PFSK-1 (cell line): ENCODE measurements around the gene IPO5.

ENCODE experiments used
- POLR2AphosphoS5 ChIP-seq: IDR thresholded peaks from 2 replicates; pipeline ENCODE4 v1.6.1; 2012; ENCODE audit warnings: low read depth, mild to moderate bottlenecking, control low read depth, low read length, moderate library complexity
- TF ChIP-seq, protein P1 (sequence below), 2 experiments: IDR thresholded peaks; 2 replicates each; pipeline versions ENCODE4 v1.6.1 to v1.8.0; 2011 to 2012; ENCODE audit warnings: low read depth in 2 of 2, low read length in 2 of 2, control low read depth in 1 of 2, inconsistent platforms in 1 of 2, mild to moderate bottlenecking in 1 of 2, moderate library complexity in 1 of 2; ENCODE audit not compliant: insufficient read depth in 1 of 2

- no peak for TF ChIP-seq POLR2AphosphoS5
- TF ChIP-seq, protein P1, sequence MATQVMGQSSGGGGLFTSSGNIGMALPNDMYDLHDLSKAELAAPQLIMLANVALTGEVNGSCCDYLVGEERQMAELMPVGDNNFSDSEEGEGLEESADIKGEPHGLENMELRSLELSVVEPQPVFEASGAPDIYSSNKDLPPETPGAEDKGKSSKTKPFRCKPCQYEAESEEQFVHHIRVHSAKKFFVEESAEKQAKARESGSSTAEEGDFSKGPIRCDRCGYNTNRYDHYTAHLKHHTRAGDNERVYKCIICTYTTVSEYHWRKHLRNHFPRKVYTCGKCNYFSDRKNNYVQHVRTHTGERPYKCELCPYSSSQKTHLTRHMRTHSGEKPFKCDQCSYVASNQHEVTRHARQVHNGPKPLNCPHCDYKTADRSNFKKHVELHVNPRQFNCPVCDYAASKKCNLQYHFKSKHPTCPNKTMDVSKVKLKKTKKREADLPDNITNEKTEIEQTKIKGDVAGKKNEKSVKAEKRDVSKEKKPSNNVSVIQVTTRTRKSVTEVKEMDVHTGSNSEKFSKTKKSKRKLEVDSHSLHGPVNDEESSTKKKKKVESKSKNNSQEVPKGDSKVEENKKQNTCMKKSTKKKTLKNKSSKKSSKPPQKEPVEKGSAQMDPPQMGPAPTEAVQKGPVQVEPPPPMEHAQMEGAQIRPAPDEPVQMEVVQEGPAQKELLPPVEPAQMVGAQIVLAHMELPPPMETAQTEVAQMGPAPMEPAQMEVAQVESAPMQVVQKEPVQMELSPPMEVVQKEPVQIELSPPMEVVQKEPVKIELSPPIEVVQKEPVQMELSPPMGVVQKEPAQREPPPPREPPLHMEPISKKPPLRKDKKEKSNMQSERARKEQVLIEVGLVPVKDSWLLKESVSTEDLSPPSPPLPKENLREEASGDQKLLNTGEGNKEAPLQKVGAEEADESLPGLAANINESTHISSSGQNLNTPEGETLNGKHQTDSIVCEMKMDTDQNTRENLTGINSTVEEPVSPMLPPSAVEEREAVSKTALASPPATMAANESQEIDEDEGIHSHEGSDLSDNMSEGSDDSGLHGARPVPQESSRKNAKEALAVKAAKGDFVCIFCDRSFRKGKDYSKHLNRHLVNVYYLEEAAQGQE (IDR thresholded peaks at IDR 0.05; ENCODE audit: insufficient read depth in 1 of 2, low read depth in 2 of 2, low read length in 2 of 2): no peak
These were observed 73.0 kb downstream of the IPO5 start for GRCh38 chr13:98026457-98026857.
